GM10266 (cell line): ENCODE data around the gene VAPA.

ENCODE experiments used
- DNase-seq: peaks from one replicate; pipeline ENCODE4 v3.0.0; 2012; ENCODE audit errors: extremely low spot score
- TF ChIP-seq, protein P1 (sequence below): IDR thresholded peaks from 2 replicates; pipeline ENCODE4 v1.5.1; 2012; ENCODE audit warnings: mild to moderate bottlenecking, low read depth; ENCODE audit not compliant: control insufficient read depth, insufficient read depth; ENCODE audit errors: missing control alignments

The VAPA gene, protein sequence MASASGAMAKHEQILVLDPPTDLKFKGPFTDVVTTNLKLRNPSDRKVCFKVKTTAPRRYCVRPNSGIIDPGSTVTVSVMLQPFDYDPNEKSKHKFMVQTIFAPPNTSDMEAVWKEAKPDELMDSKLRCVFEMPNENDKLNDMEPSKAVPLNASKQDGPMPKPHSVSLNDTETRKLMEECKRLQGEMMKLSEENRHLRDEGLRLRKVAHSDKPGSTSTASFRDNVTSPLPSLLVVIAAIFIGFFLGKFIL

DNA sequence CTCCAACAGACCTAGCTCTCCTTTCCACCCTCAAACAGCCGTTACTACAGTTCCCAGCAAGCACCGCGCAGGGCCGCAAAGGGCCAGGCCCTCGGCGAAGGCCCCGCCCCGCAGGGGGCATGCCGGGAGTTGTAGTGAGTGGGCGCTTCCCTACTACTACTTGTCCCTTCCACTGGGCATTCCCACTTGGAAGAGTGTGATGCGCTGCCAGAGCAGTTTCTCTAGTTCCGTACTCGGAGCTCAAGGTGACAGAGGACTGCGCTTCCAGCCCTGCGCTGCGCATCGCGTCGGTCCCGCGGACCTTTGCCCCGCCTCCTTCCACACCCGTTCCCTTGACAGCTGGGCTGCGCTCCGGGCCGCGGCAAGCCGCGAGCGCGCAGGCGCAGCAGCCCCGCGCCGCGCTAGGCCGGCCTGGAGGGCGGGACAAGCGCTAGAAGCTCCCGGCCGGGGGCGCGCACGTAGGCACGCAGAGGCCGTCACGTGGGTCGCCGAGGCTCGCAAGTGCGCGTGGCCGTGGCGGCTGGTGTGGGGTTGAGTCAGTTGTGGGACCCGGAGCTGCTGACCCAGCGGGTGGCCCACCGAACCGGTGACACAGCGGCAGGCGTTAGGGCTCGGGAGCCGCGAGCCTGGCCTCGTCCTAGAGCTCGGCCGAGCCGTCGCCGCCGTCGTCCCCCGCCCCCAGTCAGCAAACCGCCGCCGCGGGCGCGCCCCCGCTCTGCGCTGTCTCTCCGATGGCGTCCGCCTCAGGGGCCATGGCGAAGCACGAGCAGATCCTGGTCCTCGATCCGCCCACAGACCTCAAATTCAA, at the start of gene VAPA:
Gene VAPA, plus strand, starts transcription at position 491 of the 808 bp plus-strand sequence. Its CDS starts 241 bp downstream, at position 732.
- DNase-seq = peak; percentile 97
- TF ChIP-seq, protein P1, sequence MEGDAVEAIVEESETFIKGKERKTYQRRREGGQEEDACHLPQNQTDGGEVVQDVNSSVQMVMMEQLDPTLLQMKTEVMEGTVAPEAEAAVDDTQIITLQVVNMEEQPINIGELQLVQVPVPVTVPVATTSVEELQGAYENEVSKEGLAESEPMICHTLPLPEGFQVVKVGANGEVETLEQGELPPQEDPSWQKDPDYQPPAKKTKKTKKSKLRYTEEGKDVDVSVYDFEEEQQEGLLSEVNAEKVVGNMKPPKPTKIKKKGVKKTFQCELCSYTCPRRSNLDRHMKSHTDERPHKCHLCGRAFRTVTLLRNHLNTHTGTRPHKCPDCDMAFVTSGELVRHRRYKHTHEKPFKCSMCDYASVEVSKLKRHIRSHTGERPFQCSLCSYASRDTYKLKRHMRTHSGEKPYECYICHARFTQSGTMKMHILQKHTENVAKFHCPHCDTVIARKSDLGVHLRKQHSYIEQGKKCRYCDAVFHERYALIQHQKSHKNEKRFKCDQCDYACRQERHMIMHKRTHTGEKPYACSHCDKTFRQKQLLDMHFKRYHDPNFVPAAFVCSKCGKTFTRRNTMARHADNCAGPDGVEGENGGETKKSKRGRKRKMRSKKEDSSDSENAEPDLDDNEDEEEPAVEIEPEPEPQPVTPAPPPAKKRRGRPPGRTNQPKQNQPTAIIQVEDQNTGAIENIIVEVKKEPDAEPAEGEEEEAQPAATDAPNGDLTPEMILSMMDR = no peak

DNA sequence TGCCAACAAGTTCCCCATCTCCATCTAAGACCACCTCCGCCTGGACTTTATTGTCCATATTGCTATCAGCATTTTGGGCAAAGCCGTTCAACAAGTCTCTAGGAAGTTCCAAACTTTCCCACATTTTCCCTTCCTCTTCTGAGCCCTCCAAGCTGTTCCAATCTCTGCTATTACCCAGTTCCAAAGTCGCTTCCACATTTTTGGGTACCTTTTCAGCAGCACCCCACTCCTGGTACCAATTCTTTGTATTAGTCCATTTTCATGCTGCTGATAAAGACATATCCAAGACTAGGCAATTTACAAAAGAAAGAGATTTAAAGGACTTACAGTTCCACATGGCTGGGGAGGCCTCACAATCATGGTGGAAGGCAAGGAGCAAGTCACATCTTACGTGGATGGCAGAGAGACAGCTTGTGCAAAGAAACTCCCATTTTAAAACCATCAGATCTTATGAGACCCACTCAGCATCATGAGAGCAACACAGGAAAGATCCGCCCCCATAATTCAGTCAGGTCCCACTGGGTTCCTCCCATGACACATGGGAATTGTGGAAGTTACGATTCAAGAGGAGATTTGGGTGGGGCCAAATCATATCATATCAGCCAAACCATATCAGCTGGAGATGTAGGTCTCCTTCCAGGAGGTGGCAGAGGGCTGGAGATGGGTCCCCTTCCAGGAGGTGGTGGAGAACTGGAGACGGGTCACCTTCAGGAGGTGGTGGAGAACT, 47.9 kb upstream of the VAPA start:
- DNase-seq = no peak
- TF ChIP-seq, protein P1 = no peak

DNA sequence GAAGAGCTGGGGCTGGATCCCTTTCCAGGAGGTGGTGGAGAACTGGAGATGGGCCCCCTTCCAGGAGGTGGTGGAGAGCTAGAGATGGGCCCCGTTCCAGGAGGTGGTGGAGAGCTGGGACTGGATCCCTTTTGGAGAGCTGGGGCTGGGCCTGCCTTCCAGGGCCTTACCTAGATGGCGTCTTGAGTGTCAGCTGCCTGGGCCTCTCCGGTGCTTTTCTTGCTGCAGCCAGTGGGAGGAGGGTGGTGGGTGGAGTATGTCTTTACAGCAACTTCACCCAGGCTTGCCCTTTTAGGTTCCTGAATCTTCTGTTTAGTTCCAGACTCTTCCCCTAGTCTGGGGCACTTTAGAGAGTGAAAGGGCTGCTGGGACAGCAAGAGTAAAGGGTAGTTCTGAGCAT, 47.2 kb upstream of the VAPA start:
- no peak for DNase-seq
- TF ChIP-seq, protein P1 = no peak

DNA sequence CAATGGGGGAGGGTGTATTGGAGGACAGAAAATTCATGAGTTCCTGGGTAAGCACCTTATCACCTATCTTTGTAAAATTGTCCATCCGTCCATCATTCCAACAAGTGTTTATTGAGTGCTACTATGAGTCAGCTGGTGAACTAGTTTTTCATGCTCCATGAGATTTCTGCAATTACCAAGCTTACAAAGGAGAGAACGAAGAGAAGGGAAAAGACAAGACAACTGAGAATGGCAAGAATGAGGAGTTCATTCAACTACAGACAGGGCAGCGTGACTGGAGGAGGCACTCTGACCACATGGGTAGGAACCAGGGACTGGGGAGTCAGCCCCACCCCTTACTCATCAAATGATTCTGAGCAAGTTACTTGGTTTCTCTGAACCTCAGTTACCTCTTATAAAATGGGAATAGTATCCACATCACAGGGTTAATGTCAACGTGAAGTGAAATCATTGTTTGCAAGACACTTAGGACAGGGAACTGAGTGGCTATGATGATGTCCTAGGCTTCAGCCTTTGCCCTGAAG, 46.7 kb upstream of the VAPA start:
- TF ChIP-seq, protein P1 = no peak
- no peak for DNase-seq

DNA sequence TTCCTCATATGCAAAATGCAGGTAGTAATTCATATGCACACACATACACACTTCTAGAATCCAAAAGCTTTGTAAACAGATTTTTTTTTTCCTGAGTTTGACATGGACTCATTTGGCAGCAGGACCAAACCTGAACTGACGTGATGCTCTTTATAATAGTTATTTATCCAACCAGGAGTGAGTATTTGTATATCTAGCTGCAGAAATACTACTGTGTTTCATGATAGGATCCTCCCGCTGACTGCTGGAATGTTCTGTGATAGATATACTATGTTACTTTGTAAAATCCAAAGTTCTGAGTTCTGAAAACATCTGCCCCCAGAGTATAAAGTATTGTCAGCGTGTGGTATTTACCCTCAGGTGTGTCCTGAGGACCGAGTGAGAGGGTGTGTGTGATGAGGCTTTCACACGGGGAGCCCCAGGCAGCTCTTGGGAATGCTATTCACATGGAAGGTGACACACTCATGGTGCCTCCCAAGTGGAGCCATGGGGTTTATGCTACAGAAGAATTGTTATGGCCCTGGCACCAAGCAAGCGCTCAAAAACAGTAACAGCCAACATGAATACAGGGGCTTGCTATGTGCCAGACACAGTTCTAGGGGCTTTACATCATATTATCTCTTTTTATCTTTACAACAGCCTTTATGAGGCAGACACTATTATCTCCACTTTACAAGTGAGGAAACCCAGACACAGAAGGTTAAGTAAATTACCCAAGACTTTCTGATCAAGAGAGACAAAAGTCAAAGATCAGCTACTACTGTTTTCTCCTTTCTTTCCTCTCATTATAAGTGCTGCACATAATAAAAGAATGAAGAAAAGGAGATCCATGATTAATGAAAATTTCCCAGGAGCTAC, 44.7 kb upstream of the VAPA start:
- no peak for DNase-seq
- TF ChIP-seq, protein P1 = no peak

DNA sequence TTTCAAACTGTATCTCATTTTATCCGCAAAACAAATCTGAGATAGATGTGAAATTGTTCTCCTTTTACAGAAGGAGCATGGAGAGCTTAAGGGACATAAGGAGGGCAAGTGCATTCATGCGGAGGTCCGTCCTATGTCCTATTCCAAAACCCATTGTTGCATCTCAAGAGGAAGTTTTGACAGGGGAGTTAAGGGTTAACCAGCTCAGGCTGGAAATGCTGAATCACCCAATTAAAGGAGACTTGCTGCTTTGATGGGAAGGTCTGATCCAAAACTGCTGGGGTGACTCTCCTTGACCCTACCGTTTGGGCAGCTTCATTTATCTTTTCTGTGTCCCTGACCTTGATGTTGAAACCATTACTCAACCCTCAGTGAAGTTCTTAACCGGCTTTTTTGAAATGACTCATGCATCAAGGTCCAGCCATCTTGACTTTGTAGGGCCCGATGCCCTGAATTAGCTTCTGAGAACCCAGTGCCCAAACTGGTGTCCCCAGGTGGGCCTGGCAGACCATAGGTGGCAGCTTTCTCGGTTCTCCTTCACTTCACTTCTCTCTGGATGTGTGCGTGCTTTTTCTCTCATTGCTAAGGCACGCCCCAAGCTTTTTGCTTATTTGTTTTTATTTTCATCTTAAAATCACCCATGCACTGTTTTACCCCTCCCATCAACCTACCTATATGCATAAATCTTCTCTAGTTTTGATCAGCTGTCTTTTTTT, 43.9 kb upstream of the VAPA start:
- DNase-seq = peak; percentile 18

More for the DNA sequence above, 43.9 kb upstream of the VAPA start:
- TF ChIP-seq, protein P1 = no peak
